Rectal smooth muscle tissue (tissue), 1 donor: Measurements from ENCODE around the gene EPB41L2.

Experiments used
- H3K27ac ChIP-seq: one replicate; pipeline ENCODE4 v1.7.0; 2013; ENCODE audit warnings: low read depth, low read length, inconsistent platforms
- H3K27me3 ChIP-seq: one replicate; pipeline ENCODE4 v1.7.0; 2013; ENCODE audit warnings: low read length; ENCODE audit not compliant: control insufficient read depth, insufficient read depth
- H3K36me3 ChIP-seq: one replicate; pipeline ENCODE4 v1.7.0; 2013; ENCODE audit warnings: low read length; ENCODE audit not compliant: control insufficient read depth, insufficient read depth
- H3K4me1 ChIP-seq: one replicate; pipeline ENCODE4 v1.7.0; 2013; ENCODE audit warnings: low read length; ENCODE audit not compliant: control insufficient read depth, insufficient read depth
- H3K4me3 ChIP-seq: one replicate; pipeline ENCODE4 v1.7.0; 2013; ENCODE audit warnings: low read length
- H3K9ac ChIP-seq: one replicate; pipeline ENCODE4 v1.7.0; 2013; ENCODE audit warnings: low read length

The EPB41L2 gene

GRCh38 chr6:130973521-130974277 lies 89.3 kb downstream of the EPB41L2 start:
- Histone ChIP-seq H3K36me3 (no peaks in the 10 kb centered on the region), H3K4me3 (no peak overlapping the region), H3K27ac (no peak overlapping the region), H3K4me1 (no peaks in the 10 kb centered on the region), H3K27me3 (no peaks in the 10 kb centered on the region), H3K9ac (no peak overlapping the region)

GRCh38 chr6:130971504-130971903 lies 91.5 kb downstream of the EPB41L2 start:
- Histone ChIP-seq H3K27ac (no peak overlapping the region), H3K4me1 (no peaks in the 10 kb centered on the region), H3K9ac (no peak overlapping the region), H3K27me3 (no peaks in the 10 kb centered on the region), H3K36me3 (no peaks in the 10 kb centered on the region), H3K4me3 (no peak overlapping the region)

- Histone ChIP-seq H3K9ac (no peak overlapping the region), H3K4me3 (no peak overlapping the region), H3K27ac (no peak overlapping the region), H3K36me3 (no peaks in the 10 kb centered on the region), H3K4me1 (no peaks in the 10 kb centered on the region), H3K27me3 (no peaks in the 10 kb centered on the region)
Observed at GRCh38 chr6:130970839-130971410, 92.1 kb downstream of the EPB41L2 start.

- H3K4me3 ChIP-seq, result peak overlapping the region; percentile 42
- no peaks in the 10 kb centered on the region for H3K4me1 ChIP-seq
- H3K36me3 ChIP-seq, result no peaks in the 10 kb centered on the region
- no peak overlapping the region for H3K9ac ChIP-seq
- no peaks in the 10 kb centered on the region for H3K27me3 ChIP-seq
- peak overlapping the region; percentile 53 for H3K27ac ChIP-seq
Observed at GRCh38 chr6:130969791-130970491, 93.1 kb downstream of the EPB41L2 start.

- no peaks in the 10 kb centered on the region for H3K4me1 ChIP-seq
- H3K27me3 ChIP-seq, result no peaks in the 10 kb centered on the region
- no peaks in the 10 kb centered on the region for H3K36me3 ChIP-seq
- no peak overlapping the region for H3K9ac ChIP-seq
- no peak overlapping the region for H3K27ac ChIP-seq
- H3K4me3 ChIP-seq, result peak overlapping the region; percentile 42
Observed at GRCh38 chr6:130969166-130969565, 93.9 kb downstream of the EPB41L2 start.

- H3K4me3 ChIP-seq, result no peak overlapping the region
- H3K4me1 ChIP-seq, result no peaks in the 10 kb centered on the region
- H3K36me3 ChIP-seq, result no peaks in the 10 kb centered on the region
- H3K27ac ChIP-seq, result no peak overlapping the region
- H3K9ac ChIP-seq, result no peak overlapping the region
- H3K27me3 ChIP-seq, result no peaks in the 10 kb centered on the region
Observed at GRCh38 chr6:130968476-130968875, 94.6 kb downstream of the EPB41L2 start.

- Histone ChIP-seq H3K27me3 (no peaks in the 10 kb centered on the region), H3K36me3 (no peaks in the 10 kb centered on the region), H3K27ac (no peak overlapping the region), H3K4me3 (peak overlapping the region; percentile 27), H3K4me1 (no peaks in the 10 kb centered on the region), H3K9ac (no peak overlapping the region)
Observed at GRCh38 chr6:130967502-130968445, 95.3 kb downstream of the EPB41L2 start.

- Histone ChIP-seq H3K9ac (no peak overlapping the region), H3K27ac (no peak overlapping the region)
Observed at GRCh38 chr6:130966344-130966980, 96.6 kb downstream of the EPB41L2 start.

GRCh38 chr6:130965656-130966055 lies 97.4 kb downstream of the EPB41L2 start:
- Histone ChIP-seq H3K4me3 (no peak overlapping the region), H3K4me1 (no peaks in the 10 kb centered on the region), H3K36me3 (no peaks in the 10 kb centered on the region), H3K27ac (no peak overlapping the region), H3K9ac (no peak overlapping the region), H3K27me3 (no peaks in the 10 kb centered on the region)

More at GRCh38 chr6:130966344-130966980, 96.6 kb downstream of the EPB41L2 start:
- H3K4me1 ChIP-seq, result no peaks in the 10 kb centered on the region
- H3K27me3 ChIP-seq, result no peaks in the 10 kb centered on the region
- no peak overlapping the region for H3K4me3 ChIP-seq
- no peaks in the 10 kb centered on the region for H3K36me3 ChIP-seq

GRCh38 chr6:130964808-130965604 lies 98.0 kb downstream of the EPB41L2 start:
- Histone ChIP-seq H3K4me3 (no peak overlapping the region), H3K27ac (no peak overlapping the region), H3K36me3 (no peaks in the 10 kb centered on the region), H3K9ac (no peak overlapping the region), H3K27me3 (no peaks in the 10 kb centered on the region), H3K4me1 (no peaks in the 10 kb centered on the region)

GRCh38 chr6:130964289-130964688 lies 98.8 kb downstream of the EPB41L2 start:
- no peak overlapping the region for H3K27ac ChIP-seq
- H3K27me3 ChIP-seq, result no peaks in the 10 kb centered on the region
- no peaks in the 10 kb centered on the region for H3K4me1 ChIP-seq
- no peak overlapping the region for H3K4me3 ChIP-seq
- no peak overlapping the region for H3K9ac ChIP-seq
- no peaks in the 10 kb centered on the region for H3K36me3 ChIP-seq
